ENCODE data around the gene TRIB2. TPM values are rescaled to one million over a fixed set of nuclear protein-coding genes. Genes with fewer than 3 reads are reported as not detected.

Gene TRIB2
- polyA plus RNA-seq, 3 donors: 0.29 to 2.6 (median 0.51) TPM

- DNase-seq: no peak
- Mint-ChIP-seq H3K27ac (no peak overlapping the region), H3K4me3 (no peak overlapping the region), H3K36me3 (no peaks in the 10 kb centered on the region), H3K27me3 (ENCODE audit: low read depth in 3 of 3) (peaks cover 0 to 5% (median 0%) of the 10 kb centered on the region in 3 donors), H3K4me1 (no peaks in the 10 kb centered on the region), H3K9me3 (peaks cover 0 to 9% (median 4%) of the 10 kb centered on the region in 7 donors)
- no peak overlapping the region for H3K9ac ChIP-seq (ENCODE audit: insufficient read depth, low read length, poor library complexity, severe bottlenecking)
- H3K27ac ChIP-seq (ENCODE audit: low read depth in 1 of 2, low read length in 2 of 2): no peak overlapping the region
- intact Hi-C loops (cut with micrococcal nuclease): no loop called here
- H3K4me2 ChIP-seq (replicated peaks; ENCODE audit: extremely low read depth, low read length, poor library complexity, severe bottlenecking): no peak overlapping the region
- no peaks in the 10 kb centered on the region for H3K4me1 ChIP-seq (ENCODE audit: control insufficient read depth in 1 of 2, insufficient read depth in 2 of 2, low read length in 2 of 2)
- H3K9me3 ChIP-seq (replicated peaks in 1 of 2; ENCODE audit: control insufficient read depth in 1 of 2, insufficient read depth in 1 of 2, low read length in 2 of 2): no peaks in the 10 kb centered on the region
- H3K27me3 ChIP-seq (ENCODE audit: control insufficient read depth in 2 of 2, insufficient read depth in 2 of 2, low read length in 2 of 2): peaks cover 0 to 2% of the 10 kb centered on the region in 2 donors
- no peak overlapping the region for H2AFZ ChIP-seq (ENCODE audit: insufficient read depth, low read depth, low read length, poor library complexity, severe bottlenecking)
- H3K36me3 ChIP-seq (replicated peaks in 1 of 2; ENCODE audit: control insufficient read depth in 1 of 2, insufficient read depth in 2 of 2, low read length in 2 of 2): no peaks in the 10 kb centered on the region
- no peak for TF ChIP-seq CTCF (IDR thresholded peaks at IDR 0.05)
- no peaks in the 10 kb centered on the region for H3K79me2 ChIP-seq (ENCODE audit: insufficient read depth, low read length)
- H4K20me1 ChIP-seq (ENCODE audit: insufficient read depth, low read length): no peaks in the 10 kb centered on the region
- H3K4me3 ChIP-seq (replicated peaks in 1 of 3; ENCODE audit: low read depth in 2 of 3, low read length in 3 of 3): no peak overlapping the region
These were observed 64.6 kb downstream of the TRIB2 start for GRCh38 chr2:12781329-12781728.

GRCh38 chr2:12787891-12788801 lies 71.4 kb downstream of the TRIB2 start:
- Histone ChIP-seq H3K4me1 (ENCODE audit: control insufficient read depth in 1 of 2, insufficient read depth in 2 of 2, low read length in 2 of 2) (no peaks in the 10 kb centered on the region), H3K27ac (ENCODE audit: low read depth in 1 of 2, low read length in 2 of 2) (no peak overlapping the region), H3K79me2 (ENCODE audit: insufficient read depth, low read length) (no peaks in the 10 kb centered on the region), H4K20me1 (ENCODE audit: insufficient read depth, low read length) (no peaks in the 10 kb centered on the region), H2AFZ (ENCODE audit: insufficient read depth, low read depth, low read length, poor library complexity, severe bottlenecking) (no peak overlapping the region), H3K4me3 (replicated peaks in 1 of 3; ENCODE audit: low read depth in 2 of 3, low read length in 3 of 3) (no peak overlapping the region), H3K4me2 (replicated peaks; ENCODE audit: extremely low read depth, low read length, poor library complexity, severe bottlenecking) (no peak overlapping the region), H3K9me3 (replicated peaks in 1 of 2; ENCODE audit: control insufficient read depth in 1 of 2, insufficient read depth in 1 of 2, low read length in 2 of 2) (no peaks in the 10 kb centered on the region), H3K9ac (ENCODE audit: insufficient read depth, low read length, poor library complexity, severe bottlenecking) (no peak overlapping the region), H3K27me3 (ENCODE audit: control insufficient read depth in 2 of 2, insufficient read depth in 2 of 2, low read length in 2 of 2) (no peaks in the 10 kb centered on the region), H3K36me3 (replicated peaks in 1 of 2; ENCODE audit: control insufficient read depth in 1 of 2, insufficient read depth in 2 of 2, low read length in 2 of 2) (no peaks in the 10 kb centered on the region)
- intact Hi-C loops (cut with micrococcal nuclease): no loop called here
- Mint-ChIP-seq H3K36me3 (no peaks in the 10 kb centered on the region), H3K4me1 (no peaks in the 10 kb centered on the region), H3K27ac (no peak overlapping the region), H3K4me3 (no peak overlapping the region), H3K9me3 (peaks cover 3 to 13% (median 8%) of the 10 kb centered on the region in 7 donors), H3K27me3 (ENCODE audit: low read depth in 3 of 3) (no peaks in the 10 kb centered on the region)
- no peak for TF ChIP-seq CTCF (IDR thresholded peaks at IDR 0.05)
- WGBS (ENCODE audit: insufficient coverage): no CpG with 5 or more reads among the region's 7 CpGs
- DNase-seq: no peak
